ENCODE data around the gene TMEM201.

Gene TMEM201

DNA sequence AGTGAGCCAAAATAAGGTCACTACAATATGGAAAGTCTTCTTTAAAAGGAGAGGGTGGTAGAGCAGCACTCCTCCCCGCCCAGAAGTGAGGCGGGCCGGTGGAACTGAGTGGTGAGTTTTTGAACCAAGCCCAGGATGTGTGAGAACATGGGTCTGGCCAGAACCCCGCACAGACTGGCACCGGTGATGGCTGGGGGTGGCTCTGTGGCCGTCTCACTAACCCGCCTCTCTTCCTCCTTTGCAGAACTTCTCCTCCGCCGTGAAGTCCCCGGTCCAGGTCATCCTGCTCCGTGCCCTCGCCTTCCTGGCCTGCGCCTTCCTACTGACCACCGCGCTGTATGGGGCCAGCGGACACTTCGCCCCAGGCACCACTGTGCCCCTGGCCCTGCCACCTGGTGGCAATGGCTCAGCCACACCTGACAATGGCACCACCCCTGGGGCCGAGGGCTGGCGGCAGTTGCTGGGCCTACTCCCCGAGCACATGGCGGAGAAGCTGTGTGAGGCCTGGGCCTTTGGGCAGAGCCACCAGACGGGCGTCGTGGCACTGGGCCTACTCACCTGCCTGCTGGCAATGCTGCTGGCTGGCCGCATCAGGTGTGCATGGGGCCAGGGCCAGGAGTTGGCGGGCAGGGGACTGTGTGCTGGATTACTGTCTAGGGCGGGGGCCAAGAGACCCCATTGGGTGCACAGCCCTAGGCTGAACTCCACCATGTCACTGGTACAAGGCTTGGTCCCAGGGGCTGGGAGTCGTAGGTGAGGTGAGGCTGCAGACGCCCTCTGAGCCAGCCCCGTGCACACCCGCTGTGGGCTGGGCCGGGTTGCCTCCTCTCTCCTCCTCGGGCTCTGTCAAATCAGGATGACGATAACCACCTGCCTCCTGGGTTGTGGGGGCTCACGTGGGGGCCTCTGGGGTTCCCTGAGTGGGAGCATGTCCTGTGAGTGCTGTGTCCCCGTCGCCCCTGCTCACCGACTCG lies 12.4 kb downstream of the TMEM201 start:
- WGBS, 2 experiments = 96% methylated on average over 39 of the region's 39 CpGs
- Histone ChIP-seq H3K36me3 (ENCODE audit: control insufficient read depth, insufficient read depth, low read length) (peaks cover 14% of the 10 kb centered on the region), H3K27ac (ENCODE audit: insufficient read depth, low read depth, low read length, poor library complexity, severe bottlenecking) (no peak overlapping the region), H3K27me3 (ENCODE audit: control insufficient read depth, insufficient read depth, low read length, poor library complexity, severe bottlenecking) (no peaks in the 10 kb centered on the region), H3K4me1 (ENCODE audit: control insufficient read depth, insufficient read depth, low read length) (no peaks in the 10 kb centered on the region), H3K4me3 (ENCODE audit: insufficient read depth, low read depth, low read length) (no peak overlapping the region), H3K9me3 (ENCODE audit: control insufficient read depth, low read length) (no peaks in the 10 kb centered on the region)

DNA sequence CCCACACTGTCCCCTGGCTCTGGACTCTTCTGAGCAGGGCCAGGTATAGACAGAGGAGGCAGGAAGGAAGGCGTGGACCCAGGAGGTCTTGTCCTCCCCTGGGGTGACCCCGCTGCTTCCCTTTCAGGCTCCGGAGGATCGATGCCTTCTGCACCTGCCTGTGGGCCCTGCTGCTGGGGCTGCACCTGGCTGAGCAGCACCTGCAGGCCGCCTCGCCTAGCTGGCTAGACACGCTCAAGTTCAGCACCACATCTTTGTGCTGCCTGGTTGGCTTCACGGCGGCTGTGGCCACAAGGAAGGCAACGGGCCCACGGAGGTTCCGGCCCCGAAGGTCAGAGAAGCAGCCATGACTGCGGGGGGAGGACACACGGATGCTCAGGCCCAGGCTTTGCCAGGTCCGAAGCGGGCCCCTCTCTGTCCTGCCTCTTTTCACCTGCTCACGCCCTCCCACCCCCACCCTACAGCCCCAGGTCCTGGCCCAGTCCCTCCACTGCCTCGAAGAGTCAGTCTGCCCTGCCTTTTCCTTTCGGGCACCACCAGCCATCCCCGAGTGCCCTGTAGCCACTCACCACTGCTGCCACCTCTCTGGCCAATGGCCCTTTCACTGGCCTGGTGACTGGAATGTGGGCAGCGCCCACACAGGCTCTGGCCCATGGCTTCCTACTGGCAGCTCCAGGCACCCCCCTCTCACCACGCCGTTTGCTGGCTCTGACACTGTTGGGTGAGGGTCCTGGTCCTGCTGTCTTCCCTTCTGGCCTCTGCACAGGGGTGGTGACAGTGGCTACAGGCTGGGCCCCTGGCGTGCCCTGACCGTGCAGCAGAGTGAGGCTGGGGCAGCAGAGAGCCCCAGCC lies 13.5 kb downstream of the TMEM201 start:
- peaks cover 9% of the 10 kb centered on the region for H3K36me3 ChIP-seq (ENCODE audit: control insufficient read depth, insufficient read depth, low read length)
- no peaks in the 10 kb centered on the region for H3K27me3 ChIP-seq (ENCODE audit: control insufficient read depth, insufficient read depth, low read length, poor library complexity, severe bottlenecking)
- H3K4me1 ChIP-seq (ENCODE audit: control insufficient read depth, insufficient read depth, low read length) = no peaks in the 10 kb centered on the region
- WGBS, 2 experiments = 94 to 95% methylated on average over 26 of the region's 26 CpGs
- no peak overlapping the region for H3K27ac ChIP-seq (ENCODE audit: insufficient read depth, low read depth, low read length, poor library complexity, severe bottlenecking)
- no peak overlapping the region for H3K4me3 ChIP-seq (ENCODE audit: insufficient read depth, low read depth, low read length)
- H3K9me3 ChIP-seq (ENCODE audit: control insufficient read depth, low read length) = no peaks in the 10 kb centered on the region

DNA sequence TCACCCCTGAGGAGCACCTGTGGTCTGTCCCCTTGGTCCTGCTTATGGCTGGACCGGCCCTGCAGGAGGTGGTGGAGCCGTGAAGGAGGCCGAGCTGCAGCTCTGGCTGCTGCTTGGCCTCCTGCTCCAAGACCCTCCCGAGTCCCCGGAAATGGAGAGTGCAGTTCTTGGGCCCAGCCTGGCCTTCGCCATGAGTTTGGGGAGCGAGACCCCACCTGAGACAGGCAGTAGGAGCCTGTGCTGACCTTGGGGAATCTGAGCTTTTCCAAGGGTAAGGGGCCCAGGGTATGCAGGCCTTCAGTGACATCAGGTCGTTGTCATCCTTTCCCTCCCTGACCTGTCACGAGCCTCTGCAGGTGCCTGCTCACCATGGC lies 14.1 kb downstream of the TMEM201 start:
- Histone ChIP-seq H3K27me3 (ENCODE audit: control insufficient read depth, insufficient read depth, low read length, poor library complexity, severe bottlenecking) (no peaks in the 10 kb centered on the region), H3K27ac (ENCODE audit: insufficient read depth, low read depth, low read length, poor library complexity, severe bottlenecking) (no peak overlapping the region), H3K4me3 (ENCODE audit: insufficient read depth, low read depth, low read length) (no peak overlapping the region), H3K36me3 (ENCODE audit: control insufficient read depth, insufficient read depth, low read length) (peaks cover 9% of the 10 kb centered on the region), H3K4me1 (ENCODE audit: control insufficient read depth, insufficient read depth, low read length) (no peaks in the 10 kb centered on the region), H3K9me3 (ENCODE audit: control insufficient read depth, low read length) (no peaks in the 10 kb centered on the region)
- 93 to 94% methylated on average over 9 of the region's 9 CpGs for WGBS, 2 experiments

DNA sequence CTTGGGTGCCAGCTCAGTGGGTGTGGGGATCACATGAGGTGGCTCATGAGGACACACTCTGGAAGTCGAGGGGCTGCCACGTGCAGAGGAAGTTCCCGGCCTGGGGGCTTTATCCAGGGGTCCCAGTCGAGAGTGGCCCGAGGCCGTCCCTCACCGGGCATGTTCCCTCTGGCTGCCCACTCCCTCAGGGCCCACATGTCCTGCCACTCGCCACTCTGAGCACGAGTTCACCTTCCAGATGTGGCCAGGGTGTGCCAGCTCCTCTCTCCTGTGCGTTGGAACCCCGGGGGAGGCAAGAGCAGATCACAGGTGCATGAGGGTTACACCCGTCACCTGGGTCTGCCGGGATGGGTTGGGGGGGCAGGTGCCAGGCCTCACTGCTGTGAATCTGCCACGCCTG lies 14.6 kb downstream of the TMEM201 start:
- no peak overlapping the region for H3K27ac ChIP-seq (ENCODE audit: insufficient read depth, low read depth, low read length, poor library complexity, severe bottlenecking)
- no peak overlapping the region for H3K4me3 ChIP-seq (ENCODE audit: insufficient read depth, low read depth, low read length)
- no peaks in the 10 kb centered on the region for H3K4me1 ChIP-seq (ENCODE audit: control insufficient read depth, insufficient read depth, low read length)
- no peaks in the 10 kb centered on the region for H3K9me3 ChIP-seq (ENCODE audit: control insufficient read depth, low read length)
- H3K27me3 ChIP-seq (ENCODE audit: control insufficient read depth, insufficient read depth, low read length, poor library complexity, severe bottlenecking) = no peaks in the 10 kb centered on the region
- 92 to 95% methylated on average over 14 of the region's 14 CpGs for WGBS, 2 experiments
- H3K36me3 ChIP-seq (ENCODE audit: control insufficient read depth, insufficient read depth, low read length) = peaks cover 9% of the 10 kb centered on the region

DNA sequence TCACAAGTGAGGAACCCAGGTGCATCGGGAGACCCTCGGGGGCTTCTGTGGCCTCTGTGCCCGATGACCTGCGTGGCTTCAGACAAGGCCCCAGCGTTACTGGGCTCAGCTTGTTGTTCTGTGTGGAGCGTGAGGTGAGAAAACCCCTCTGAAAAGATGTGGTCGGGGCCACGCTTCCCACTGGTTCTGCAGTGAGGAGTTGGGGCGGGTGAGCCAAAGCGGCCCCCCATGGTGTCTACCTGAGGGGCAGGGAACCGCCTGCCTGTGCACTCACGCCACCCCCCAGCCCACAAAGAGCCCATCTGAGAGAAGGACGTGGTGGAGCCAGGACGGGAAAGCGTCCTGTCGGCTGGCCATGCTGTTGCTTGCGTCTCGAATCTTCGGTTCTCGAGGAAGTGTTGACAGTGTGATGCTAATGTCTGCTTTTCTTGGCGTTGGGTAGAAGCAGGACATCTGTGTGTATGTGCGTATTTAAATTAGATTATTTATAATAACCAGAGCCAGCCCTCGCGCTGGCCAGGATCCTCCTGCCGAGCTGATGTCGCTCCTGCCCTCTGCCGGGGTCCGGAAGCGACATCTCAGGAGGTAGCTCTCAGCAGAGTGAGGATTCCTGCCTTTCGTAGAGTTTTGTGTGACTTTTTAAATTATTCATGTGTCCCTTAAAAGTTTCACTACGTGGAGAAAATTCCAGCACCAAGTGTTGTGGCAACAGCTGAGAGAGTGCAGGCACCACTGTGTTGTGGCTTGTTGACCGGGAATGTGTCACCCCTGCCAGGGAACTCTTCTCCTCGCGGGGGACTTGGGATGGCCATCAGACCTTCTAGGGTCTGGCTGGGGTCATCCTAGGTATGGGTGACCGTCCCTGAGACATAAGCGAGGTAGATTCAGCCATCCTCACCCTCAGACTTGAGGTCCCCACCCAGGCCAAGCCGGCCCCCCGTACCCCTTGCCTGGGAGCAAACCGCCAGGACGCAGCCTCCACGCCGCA lies 15.3 kb downstream of the TMEM201 start:
- no peaks in the 10 kb centered on the region for H3K9me3 ChIP-seq (ENCODE audit: control insufficient read depth, low read length)
- H3K36me3 ChIP-seq (ENCODE audit: control insufficient read depth, insufficient read depth, low read length) = peaks cover 10% of the 10 kb centered on the region
- H3K27me3 ChIP-seq (ENCODE audit: control insufficient read depth, insufficient read depth, low read length, poor library complexity, severe bottlenecking) = no peaks in the 10 kb centered on the region
- WGBS, 2 experiments = 96% methylated on average over 42 of the region's 42 CpGs
- H3K4me3 ChIP-seq (ENCODE audit: insufficient read depth, low read depth, low read length) = no peak overlapping the region
- no peak overlapping the region for H3K27ac ChIP-seq (ENCODE audit: insufficient read depth, low read depth, low read length, poor library complexity, severe bottlenecking)
- no peaks in the 10 kb centered on the region for H3K4me1 ChIP-seq (ENCODE audit: control insufficient read depth, insufficient read depth, low read length)

DNA sequence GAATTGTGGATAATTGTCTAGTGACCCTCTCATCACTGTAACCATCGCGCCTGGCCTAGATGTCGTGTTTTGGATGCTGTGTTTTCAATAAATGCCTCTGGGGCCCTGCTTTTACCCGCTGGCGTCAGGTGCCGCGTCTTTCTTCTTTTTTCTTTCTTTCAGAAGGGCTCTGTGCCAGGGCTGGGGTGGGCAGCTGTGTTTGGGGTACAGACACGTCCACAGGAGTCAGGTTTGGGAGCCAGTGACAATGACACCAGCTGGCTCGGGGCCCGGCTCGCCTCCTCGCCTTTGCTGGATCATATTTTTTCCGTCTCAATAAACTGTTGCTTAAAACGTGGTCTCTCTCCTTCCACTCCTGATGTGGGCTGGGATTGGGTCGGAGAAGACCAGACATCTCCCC lies 16.1 kb downstream of the TMEM201 start:
- Histone ChIP-seq H3K27ac (ENCODE audit: insufficient read depth, low read depth, low read length, poor library complexity, severe bottlenecking) (no peak overlapping the region), H3K36me3 (ENCODE audit: control insufficient read depth, insufficient read depth, low read length) (peaks cover 12% of the 10 kb centered on the region), H3K4me3 (ENCODE audit: insufficient read depth, low read depth, low read length) (no peak overlapping the region), H3K9me3 (ENCODE audit: control insufficient read depth, low read length) (no peaks in the 10 kb centered on the region), H3K4me1 (ENCODE audit: control insufficient read depth, insufficient read depth, low read length) (no peaks in the 10 kb centered on the region), H3K27me3 (ENCODE audit: control insufficient read depth, insufficient read depth, low read length, poor library complexity, severe bottlenecking) (no peaks in the 10 kb centered on the region)
- WGBS, 2 experiments = 94 to 95% methylated on average over 15 of the region's 15 CpGs

DNA sequence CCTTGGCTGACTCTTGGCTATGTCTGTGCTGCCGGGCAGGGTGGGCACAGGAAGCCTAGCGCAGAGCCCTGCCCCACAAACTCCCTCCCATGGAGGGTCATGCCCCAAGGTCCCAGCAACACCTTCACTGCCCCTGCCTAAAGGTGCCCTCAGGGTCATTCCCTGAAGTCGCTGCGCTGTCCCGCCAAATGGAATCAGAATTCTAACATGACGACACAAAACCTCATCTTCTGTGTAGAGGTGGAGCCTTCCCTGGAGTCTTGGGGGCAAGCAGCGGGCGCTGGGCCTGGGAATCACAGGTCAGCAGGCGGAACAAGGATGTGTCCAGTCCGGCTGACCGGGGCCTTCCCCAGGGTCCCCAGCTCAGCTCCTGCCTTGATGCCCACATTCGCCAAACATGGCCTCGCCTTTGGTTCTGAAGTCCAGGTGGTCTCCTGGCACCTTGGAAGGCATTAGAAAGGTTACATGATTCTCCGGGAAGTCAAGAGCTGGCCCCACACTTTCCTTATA lies 17.3 kb downstream of the TMEM201 start:
- H3K4me1 ChIP-seq (ENCODE audit: control insufficient read depth, insufficient read depth, low read length) = no peaks in the 10 kb centered on the region

GRCh38 chr1:9606458-9606857 lies 17.7 kb downstream of the TMEM201 start:
- peaks cover 17% of the 10 kb centered on the region for H3K36me3 ChIP-seq (ENCODE audit: control insufficient read depth, insufficient read depth, low read length)

More for the DNA sequence above, 17.3 kb downstream of the TMEM201 start:
- H3K9me3 ChIP-seq (ENCODE audit: control insufficient read depth, low read length) = no peaks in the 10 kb centered on the region
- 96 to 97% methylated on average over 14 of the region's 14 CpGs for WGBS, 2 experiments
- no peaks in the 10 kb centered on the region for H3K27me3 ChIP-seq (ENCODE audit: control insufficient read depth, insufficient read depth, low read length, poor library complexity, severe bottlenecking)
- H3K36me3 ChIP-seq (ENCODE audit: control insufficient read depth, insufficient read depth, low read length) = peaks cover 17% of the 10 kb centered on the region
- H3K27ac ChIP-seq (ENCODE audit: insufficient read depth, low read depth, low read length, poor library complexity, severe bottlenecking) = no peak overlapping the region
- no peak overlapping the region for H3K4me3 ChIP-seq (ENCODE audit: insufficient read depth, low read depth, low read length)

GRCh38 chr1:9606948-9607347 lies 18.2 kb downstream of the TMEM201 start:
- no peaks in the 10 kb centered on the region for H3K9me3 ChIP-seq (ENCODE audit: control insufficient read depth, low read length)
- peaks cover 15% of the 10 kb centered on the region for H3K36me3 ChIP-seq (ENCODE audit: control insufficient read depth, insufficient read depth, low read length)
- H3K27me3 ChIP-seq (ENCODE audit: control insufficient read depth, insufficient read depth, low read length, poor library complexity, severe bottlenecking) = no peaks in the 10 kb centered on the region
- 95 to 96% methylated on average over 10 of the region's 10 CpGs for WGBS, 2 experiments
- no peak overlapping the region for H3K27ac ChIP-seq (ENCODE audit: insufficient read depth, low read depth, low read length, poor library complexity, severe bottlenecking)
- no peak overlapping the region for H3K4me3 ChIP-seq (ENCODE audit: insufficient read depth, low read depth, low read length)
- H3K4me1 ChIP-seq (ENCODE audit: control insufficient read depth, insufficient read depth, low read length) = no peaks in the 10 kb centered on the region

More at GRCh38 chr1:9606458-9606857, 17.7 kb downstream of the TMEM201 start:
- Histone ChIP-seq H3K27me3 (ENCODE audit: control insufficient read depth, insufficient read depth, low read length, poor library complexity, severe bottlenecking) (no peaks in the 10 kb centered on the region), H3K9me3 (ENCODE audit: control insufficient read depth, low read length) (no peaks in the 10 kb centered on the region), H3K4me3 (ENCODE audit: insufficient read depth, low read depth, low read length) (no peak overlapping the region), H3K27ac (ENCODE audit: insufficient read depth, low read depth, low read length, poor library complexity, severe bottlenecking) (no peak overlapping the region), H3K4me1 (ENCODE audit: control insufficient read depth, insufficient read depth, low read length) (no peaks in the 10 kb centered on the region)
- WGBS, 2 experiments = 94 to 95% methylated on average over 21 of the region's 21 CpGs
